ENCODE measurements around the gene UTF1.

Gene UTF1

DNA sequence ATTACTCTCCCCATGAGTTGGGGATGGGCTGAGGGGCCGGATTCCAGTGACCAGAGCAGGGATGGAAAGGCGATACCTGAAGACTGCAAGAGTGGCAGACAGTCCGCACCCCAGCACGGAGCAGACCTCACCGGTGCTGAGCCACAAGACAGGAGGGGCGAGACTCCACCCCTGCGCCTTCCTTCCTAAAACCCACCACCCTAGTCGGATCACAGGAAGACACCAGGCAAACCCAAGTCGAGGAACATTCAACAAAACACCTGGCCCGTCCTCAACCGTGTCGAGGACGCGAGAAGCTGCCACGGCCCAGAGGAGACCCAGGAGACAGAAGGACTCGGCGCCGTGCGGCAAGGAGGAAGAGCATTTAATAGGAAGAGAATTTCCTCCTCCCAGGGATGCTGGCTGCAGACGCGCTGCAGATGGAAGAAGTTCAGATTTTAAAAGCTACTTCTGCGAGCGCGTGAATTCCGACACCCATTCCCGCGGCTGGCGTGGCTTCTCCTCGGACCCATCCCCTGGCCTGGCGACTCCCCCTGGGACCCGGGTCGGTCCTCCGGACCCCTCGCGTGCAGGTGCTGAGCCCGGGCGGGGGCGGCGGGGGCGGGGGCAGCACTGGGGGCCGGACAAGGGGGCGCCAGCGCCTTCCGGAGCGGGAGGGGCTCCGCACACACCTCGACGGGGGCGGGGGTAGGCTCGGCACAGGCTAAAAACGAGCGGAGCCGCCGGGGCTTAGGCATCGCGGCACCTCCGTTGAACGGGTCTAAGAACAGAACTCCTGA is 563 bp upstream of the UTF1 start:
- H3K36me3 ChIP-seq (ENCODE audit: control insufficient read depth, low read length): no peaks in the 10 kb centered on the region
- H3K79me2 ChIP-seq (ENCODE audit: control insufficient read depth, low read length): no peaks in the 10 kb centered on the region
- no peaks in the 10 kb centered on the region for H3K9me3 ChIP-seq (ENCODE audit: control insufficient read depth, insufficient read depth, low read length)
- no peaks in the 10 kb centered on the region for H4K20me1 ChIP-seq (ENCODE audit: control insufficient read depth, insufficient read depth, low read depth, low read length)
- no peaks in the 10 kb centered on the region for H3F3A ChIP-seq (ENCODE audit: control insufficient read depth, insufficient read depth)
- H3K4me3 ChIP-seq (ENCODE audit: low read length): no peak overlapping the region
- H3K9me2 ChIP-seq (replicated peaks; ENCODE audit: control insufficient read depth, low read length): no peaks in the 10 kb centered on the region
- no peaks in the 10 kb centered on the region for H3K4me1 ChIP-seq (ENCODE audit: control insufficient read depth, low read length)
- no peaks in the 10 kb centered on the region for H3K27me3 ChIP-seq (ENCODE audit: control insufficient read depth, low read length)
- H3K27ac ChIP-seq (ENCODE audit: low read depth, low read length): no peak overlapping the region
- no peak for TF ChIP-seq EZH2phosphoT487 (IDR thresholded peaks at IDR 0.05; ENCODE audit: borderline replicate concordance, low read length)
- TF ChIP-seq, protein P1, sequence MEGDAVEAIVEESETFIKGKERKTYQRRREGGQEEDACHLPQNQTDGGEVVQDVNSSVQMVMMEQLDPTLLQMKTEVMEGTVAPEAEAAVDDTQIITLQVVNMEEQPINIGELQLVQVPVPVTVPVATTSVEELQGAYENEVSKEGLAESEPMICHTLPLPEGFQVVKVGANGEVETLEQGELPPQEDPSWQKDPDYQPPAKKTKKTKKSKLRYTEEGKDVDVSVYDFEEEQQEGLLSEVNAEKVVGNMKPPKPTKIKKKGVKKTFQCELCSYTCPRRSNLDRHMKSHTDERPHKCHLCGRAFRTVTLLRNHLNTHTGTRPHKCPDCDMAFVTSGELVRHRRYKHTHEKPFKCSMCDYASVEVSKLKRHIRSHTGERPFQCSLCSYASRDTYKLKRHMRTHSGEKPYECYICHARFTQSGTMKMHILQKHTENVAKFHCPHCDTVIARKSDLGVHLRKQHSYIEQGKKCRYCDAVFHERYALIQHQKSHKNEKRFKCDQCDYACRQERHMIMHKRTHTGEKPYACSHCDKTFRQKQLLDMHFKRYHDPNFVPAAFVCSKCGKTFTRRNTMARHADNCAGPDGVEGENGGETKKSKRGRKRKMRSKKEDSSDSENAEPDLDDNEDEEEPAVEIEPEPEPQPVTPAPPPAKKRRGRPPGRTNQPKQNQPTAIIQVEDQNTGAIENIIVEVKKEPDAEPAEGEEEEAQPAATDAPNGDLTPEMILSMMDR (IDR thresholded peaks at IDR 0.05; ENCODE audit: low read depth, low read length, poor library complexity, severe bottlenecking): no peak
- no peak overlapping the region for H3K4me2 ChIP-seq (ENCODE audit: low read length)

DNA sequence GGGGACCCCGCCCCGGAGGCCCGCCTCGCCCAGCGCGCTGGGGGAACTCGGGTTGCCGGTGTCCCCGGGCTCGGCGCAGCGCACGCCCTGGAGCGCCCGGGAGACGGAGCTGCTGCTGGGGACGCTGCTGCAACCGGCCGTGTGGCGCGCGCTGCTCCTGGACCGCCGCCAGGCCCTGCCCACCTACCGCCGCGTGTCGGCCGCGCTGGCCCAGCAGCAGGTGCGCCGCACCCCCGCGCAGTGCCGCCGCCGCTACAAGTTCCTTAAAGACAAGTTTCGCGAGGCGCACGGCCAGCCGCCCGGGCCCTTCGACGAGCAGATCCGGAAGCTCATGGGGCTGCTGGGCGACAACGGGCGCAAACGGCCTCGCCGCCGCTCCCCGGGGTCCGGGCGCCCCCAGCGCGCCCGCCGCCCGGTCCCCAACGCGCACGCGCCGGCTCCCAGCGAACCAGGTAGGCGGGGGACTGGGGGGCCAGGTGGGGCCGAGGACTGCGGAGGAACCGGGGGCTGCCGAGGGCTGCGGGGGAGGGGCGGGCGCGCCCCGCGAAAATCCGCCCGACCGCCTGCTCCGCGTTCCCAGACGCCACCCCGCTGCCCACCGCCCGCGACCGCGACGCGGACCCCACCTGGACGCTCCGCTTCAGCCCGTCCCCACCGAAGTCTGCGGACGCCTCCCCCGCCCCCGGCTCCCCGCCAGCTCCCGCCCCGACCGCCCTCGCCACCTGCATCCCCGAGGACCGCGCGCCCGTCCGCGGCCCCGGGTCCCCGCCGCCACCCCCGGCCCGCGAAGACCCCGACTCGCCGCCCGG is 574 bp downstream of the UTF1 start:
- Histone ChIP-seq H4K20me1 (ENCODE audit: control insufficient read depth, insufficient read depth, low read depth, low read length) (no peaks in the 10 kb centered on the region), H3K27ac (ENCODE audit: low read depth, low read length) (no peak overlapping the region), H3K27me3 (ENCODE audit: control insufficient read depth, low read length) (no peaks in the 10 kb centered on the region), H3F3A (ENCODE audit: control insufficient read depth, insufficient read depth) (no peaks in the 10 kb centered on the region), H3K4me2 (ENCODE audit: low read length) (no peak overlapping the region), H3K36me3 (ENCODE audit: control insufficient read depth, low read length) (no peaks in the 10 kb centered on the region), H3K9me2 (replicated peaks; ENCODE audit: control insufficient read depth, low read length) (no peaks in the 10 kb centered on the region), H3K4me1 (ENCODE audit: control insufficient read depth, low read length) (no peaks in the 10 kb centered on the region), H3K4me3 (ENCODE audit: low read length) (no peak overlapping the region), H3K9me3 (ENCODE audit: control insufficient read depth, insufficient read depth, low read length) (no peaks in the 10 kb centered on the region), H3K79me2 (ENCODE audit: control insufficient read depth, low read length) (no peaks in the 10 kb centered on the region)
- TF ChIP-seq, protein P1 (IDR thresholded peaks at IDR 0.05; ENCODE audit: low read depth, low read length, poor library complexity, severe bottlenecking): no peak
- no peak for TF ChIP-seq EZH2phosphoT487 (IDR thresholded peaks at IDR 0.05; ENCODE audit: borderline replicate concordance, low read length)

DNA sequence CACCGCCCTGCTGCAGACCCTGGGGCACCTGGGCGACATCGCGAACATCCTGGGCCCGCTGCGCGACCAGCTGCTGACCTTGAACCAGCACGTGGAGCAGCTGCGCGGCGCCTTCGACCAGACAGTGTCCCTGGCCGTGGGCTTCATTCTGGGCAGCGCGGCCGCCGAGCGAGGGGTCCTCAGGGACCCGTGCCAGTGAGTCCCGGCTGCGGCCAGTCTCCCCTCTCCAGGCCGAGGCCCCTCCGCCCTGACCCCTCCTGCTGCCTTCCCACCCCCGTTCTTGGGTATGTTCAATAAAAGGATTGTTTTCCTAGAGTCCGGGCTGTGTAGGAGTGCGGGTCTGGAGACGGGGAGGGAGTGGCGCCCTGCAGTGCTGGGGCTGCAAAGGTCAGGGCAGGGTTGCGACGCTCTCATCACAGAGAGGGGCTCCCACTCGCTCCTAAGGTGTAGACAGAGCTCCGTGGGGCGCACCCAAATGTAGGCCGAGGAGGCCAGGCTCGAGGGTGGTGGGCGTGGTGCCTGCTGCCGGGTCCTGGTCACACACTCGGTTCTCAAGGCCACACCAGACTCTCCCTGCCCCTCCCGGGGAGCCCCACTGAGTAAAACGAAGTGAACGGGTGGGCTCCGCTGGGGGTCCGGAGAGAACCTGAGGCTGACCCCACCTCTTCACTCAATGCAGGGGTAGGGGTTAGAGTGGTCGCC is 1.4 kb downstream of the UTF1 start:
- Histone ChIP-seq H3K4me3 (ENCODE audit: low read length) (no peak overlapping the region), H3K9me3 (ENCODE audit: control insufficient read depth, insufficient read depth, low read length) (no peaks in the 10 kb centered on the region), H3K27me3 (ENCODE audit: control insufficient read depth, low read length) (no peaks in the 10 kb centered on the region), H4K20me1 (ENCODE audit: control insufficient read depth, insufficient read depth, low read depth, low read length) (no peaks in the 10 kb centered on the region), H3K27ac (ENCODE audit: low read depth, low read length) (no peak overlapping the region), H3K4me2 (ENCODE audit: low read length) (no peak overlapping the region), H3K79me2 (ENCODE audit: control insufficient read depth, low read length) (no peaks in the 10 kb centered on the region), H3K4me1 (ENCODE audit: control insufficient read depth, low read length) (no peaks in the 10 kb centered on the region), H3K9me2 (replicated peaks; ENCODE audit: control insufficient read depth, low read length) (no peaks in the 10 kb centered on the region), H3K36me3 (ENCODE audit: control insufficient read depth, low read length) (no peaks in the 10 kb centered on the region), H3F3A (ENCODE audit: control insufficient read depth, insufficient read depth) (no peaks in the 10 kb centered on the region)
- TF ChIP-seq, protein P1 (IDR thresholded peaks at IDR 0.05; ENCODE audit: low read depth, low read length, poor library complexity, severe bottlenecking): no peak
- no peak for TF ChIP-seq EZH2phosphoT487 (IDR thresholded peaks at IDR 0.05; ENCODE audit: borderline replicate concordance, low read length)

Measured in DOHH2 (cell line).